Caco-2 (cell line): Measurements from ENCODE around the gene DIP2B. TPM values are rescaled to one million over a fixed set of nuclear protein-coding genes. Genes with fewer than 3 reads are reported as not detected.

Source experiments
- BruUV-seq: library from RNA; stranded (reverse); fragments of 400-500 nt; replicated peaks from 2 replicates; lab custom pipeline; 2021; lab: Mats Ljungman, UMichigan
- CTCF ChIA-PET: fragments of 300-600 bp; sonication (Branson Sonifier 250); formaldehyde crosslinking; loops from one replicate; lab custom pipeline; 2022; ENCODE audit warnings: antibody characterized with exemption; lab: Charles Lee
- POLR2A ChIA-PET: fragments of 300-600 bp; sonication (Branson Sonifier 250); formaldehyde crosslinking; loops from one replicate; lab custom pipeline; 2022; ENCODE audit warnings: antibody characterized with exemption; lab: Charles Lee
- DNase-seq, 2 experiments: peaks; one replicate each; pipeline versions ENCODE4 v3.0.0 to v3.0.0-alpha.2; 2020 to 2022
- H3K27me3 ChIP-seq: replicated peaks from 2 replicates; pipeline ENCODE4 v1.6.0; 2011; ENCODE audit warnings: low read length; ENCODE audit not compliant: control insufficient read depth, insufficient read depth
- H3K36me3 ChIP-seq: 2 replicates; pipeline ENCODE4 v1.5.1; 2011; ENCODE audit warnings: low read length; ENCODE audit not compliant: control insufficient read depth, insufficient read depth
- H3K4me1 ChIP-seq: fragments of 250-450 bp; sonication (Bioruptor Pico); 2 replicates; pipeline ENCODE4 v1.5.1; 2020; ENCODE audit warnings: mild to moderate bottlenecking
- H3K4me3 ChIP-seq: 2 replicates; pipeline ENCODE4 v1.5.1; 2011; ENCODE audit warnings: low read depth, mild to moderate bottlenecking, control low read depth, low read length
- H3K9me3 ChIP-seq: fragments of 250-450 bp; sonication (Bioruptor Pico); 2 replicates; pipeline ENCODE4 v1.5.1; 2020; ENCODE audit warnings: mild to moderate bottlenecking, moderate library complexity
- H3K27ac Mint-ChIP-seq: one replicate; pipeline ENCODE4 v1.8.0; 2022; ENCODE audit warnings: mixed read lengths; ENCODE audit not compliant: unreplicated experiment
- H3K27me3 Mint-ChIP-seq: one replicate; pipeline ENCODE4 v1.8.0; 2022; ENCODE audit warnings: mixed read lengths; ENCODE audit not compliant: insufficient read depth, unreplicated experiment
- H3K36me3 Mint-ChIP-seq: one replicate; pipeline ENCODE4 v1.8.0; 2022; ENCODE audit warnings: mild to moderate bottlenecking, mixed read lengths; ENCODE audit not compliant: insufficient read depth, unreplicated experiment
- H3K4me1 Mint-ChIP-seq: one replicate; pipeline ENCODE4 v1.8.0; 2022; ENCODE audit warnings: low read depth, mixed read lengths; ENCODE audit not compliant: unreplicated experiment
- H3K4me3 Mint-ChIP-seq: one replicate; pipeline ENCODE4 v1.8.0; 2022; ENCODE audit warnings: mild to moderate bottlenecking, moderate library complexity, mixed read lengths; ENCODE audit not compliant: unreplicated experiment
- H3K9me3 Mint-ChIP-seq: one replicate; pipeline ENCODE4 v1.8.0; 2022; ENCODE audit warnings: mixed read lengths; ENCODE audit not compliant: unreplicated experiment
- CTCF ChIP-seq, 2 experiments: fragments of 200-600 bp in 1 of 2; IDR thresholded peaks; 1 replicate in 1 of 2; 2 replicates in 1 of 2; pipeline versions ENCODE4 v1.5.1 to v1.8.0; 2011 to 2022; ENCODE audit warnings: antibody characterized with exemption in 1 of 2, control low read depth in 1 of 2, inconsistent platforms in 1 of 2, low read depth in 1 of 2, low read length in 1 of 2, mild to moderate bottlenecking in 1 of 2, moderate library complexity in 1 of 2; ENCODE audit not compliant: insufficient read depth in 1 of 2, severe bottlenecking in 1 of 2, unreplicated experiment in 1 of 2
- intact Hi-C: fragments of 100-400 bp; cut with micrococcal nuclease; formaldehyde crosslinking; loops from one replicate; pipeline ENCODE4 v1.10.0; 2022; ENCODE audit not compliant: unreplicated experiment
- total RNA-seq: library from RNA; stranded (reverse); gene quantifications from 2 replicates; pipeline ENCODE4 v1.2.3, GENCODE V29; 2022

DIP2B gene
- total RNA-seq, 1 experiment from 2014 or later: 32.7 TPM

- peaks cover 22% of the 10 kb centered on the region for H3K4me1 Mint-ChIP-seq
- peaks cover 48% of the 10 kb centered on the region for H3K4me1 ChIP-seq
- no TSS peak for BruUV-seq
- H3K27ac Mint-ChIP-seq: no peak overlapping the region
- intact Hi-C loops: loop anchor here (5.0 kb wide), 1 partner anchor 38 kb away; no protein-coding TSS in a partner anchor
- H3K4me3 ChIP-seq: no peak overlapping the region
- DNase-seq: no peak
- H3K36me3 ChIP-seq: no peaks in the 10 kb centered on the region; the same call in 1 of the 2 replicates
- H3K36me3 Mint-ChIP-seq: peaks cover 6% of the 10 kb centered on the region
- no peaks in the 10 kb centered on the region for H3K27me3 Mint-ChIP-seq
- H3K27me3 ChIP-seq: no peaks in the 10 kb centered on the region
- no peak overlapping the region for H3K4me3 Mint-ChIP-seq
- H3K9me3 ChIP-seq: no peaks in the 10 kb centered on the region
- CTCF ChIA-PET: interaction anchor here (0.6 kb wide), 2 partner anchors 15 to 44 kb away, joined by 4 to 6 read pairs; no protein-coding TSS in a partner anchor
- POLR2A ChIA-PET: interaction anchor here (0.5 kb wide), 1 partner anchor 10 kb away, joined by 6 read pairs; no protein-coding TSS in a partner anchor
- no peak for TF ChIP-seq CTCF (IDR thresholded peaks at IDR 0.05; ENCODE audit: insufficient read depth in 1 of 2, low read depth in 1 of 2, low read length in 1 of 2, severe bottlenecking in 1 of 2, unreplicated experiment in 1 of 2)
- H3K9me3 Mint-ChIP-seq: no peaks in the 10 kb centered on the region
These were observed 40.4 kb downstream of the DIP2B start for GRCh38 chr12:50545213-50545612.

- H3K4me1 ChIP-seq: peaks cover 54% of the 10 kb centered on the region
- no peak for DNase-seq
- H3K27ac Mint-ChIP-seq: peak overlapping the region; percentile 66
These were observed 41.0 kb downstream of the DIP2B start for GRCh38 chr12:50545786-50546185.

More at GRCh38 chr12:50545786-50546185, 41.0 kb downstream of the DIP2B start:
- intact Hi-C loops: loop anchor here (2.0 to 5.0 kb wide), 2 partner anchors 13 to 38 kb away; no protein-coding TSS in a partner anchor
- Histone ChIP-seq H3K9me3 (no peaks in the 10 kb centered on the region), H3K36me3 (no peaks in the 10 kb centered on the region; the same call in 1 of the 2 replicates), H3K4me3 (no peak overlapping the region), H3K27me3 (no peaks in the 10 kb centered on the region)
- Mint-ChIP-seq H3K4me1 (peaks cover 22% of the 10 kb centered on the region), H3K4me3 (no peak overlapping the region), H3K9me3 (no peaks in the 10 kb centered on the region), H3K27me3 (no peaks in the 10 kb centered on the region), H3K36me3 (peaks cover 6% of the 10 kb centered on the region)
- ChIA-PET POLR2A (no interaction called here), CTCF (no interaction called here)
- no TSS peak for BruUV-seq
- no peak for TF ChIP-seq CTCF (IDR thresholded peaks at IDR 0.05; ENCODE audit: insufficient read depth in 1 of 2, low read depth in 1 of 2, low read length in 1 of 2, severe bottlenecking in 1 of 2, unreplicated experiment in 1 of 2)
